GM12878 (cell line): Measurements from ENCODE around the gene LILRB2. TPM values are rescaled to one million over a fixed set of nuclear protein-coding genes. Genes with fewer than 3 reads are reported as not detected.
"Not testable (repeated sequence)": the region's sequence is repeated elsewhere in the genome, so short reads cannot be mapped to it uniquely, and the experiment has no call there.

ENCODE experiments used
- ATAC-seq: fragments of 200-7000 bp; cut with Tn5 transposase; 3 replicates; pipeline ENCODE4 v1.9.1; 2020; ENCODE audit warnings: mild to moderate bottlenecking, moderate library complexity
- BruUV-seq: library from RNA; stranded (reverse); fragments of 400-500 nt; replicated peaks from 2 replicates; lab custom pipeline; 2021; lab: Mats Ljungman, UMichigan
- CTCF ChIA-PET: fragments of 300-600 bp; sonication (Branson Sonifier 250); formaldehyde crosslinking; extraction: SDS; loops from one replicate; lab custom pipeline; 2021; ENCODE audit warnings: inconsistent platforms; lab: Yijun Ruan, JAX
- POLR2A ChIA-PET: fragments of 350-600 bp; formaldehyde crosslinking; extraction: SDS; loops from one replicate; lab custom pipeline; 2021; ENCODE audit warnings: inconsistent platforms; lab: Charles Lee
- RAD21 ChIA-PET: fragments of 300-600 bp; sonication (Branson Sonifier 250); formaldehyde crosslinking; loops from one replicate; lab custom pipeline; 2023; ENCODE audit warnings: antibody characterized with exemption; ENCODE audit not compliant: unreplicated experiment; lab: Charles Lee
- SMC1A ChIA-PET: fragments of 300-600 bp; sonication (Branson Sonifier 250); formaldehyde crosslinking; loops from one replicate; lab custom pipeline; 2023; ENCODE audit not compliant: unreplicated experiment, uncharacterized antibody; lab: Charles Lee
- DNase-seq: peaks from one replicate; pipeline ENCODE4 v3.0.0-alpha.2; 2011; ENCODE audit warnings: low read depth, low spot score
- FAIRE-seq: peaks from 3 replicates; lab custom pipeline; 2011; peaks lifted over from hg19 to GRCh38; lab: Jason Lieb, UNC
- H2AFZ ChIP-seq: 2 replicates; pipeline ENCODE4 v1.6.0; 2011; ENCODE audit warnings: low read depth, low read length, control low read depth; ENCODE audit not compliant: control insufficient read depth
- H3K27ac ChIP-seq: 2 replicates; pipeline ENCODE4 v1.5.1; 2011; ENCODE audit warnings: control low read depth; ENCODE audit not compliant: control insufficient read depth, insufficient read depth
- H3K27me3 ChIP-seq, 2 experiments: replicated peaks in 1 of 2; 2 replicates each; pipeline versions ENCODE4 v1.6.0 to v1.6.1; 2011; ENCODE audit warnings: low read length in 1 of 2; ENCODE audit not compliant: control insufficient read depth in 2 of 2, insufficient read depth in 2 of 2
- H3K36me3 ChIP-seq, 2 experiments: 2 replicates each; pipeline ENCODE4 v1.5.1; 2011; ENCODE audit warnings: low read length in 1 of 2; ENCODE audit not compliant: control insufficient read depth in 2 of 2, insufficient read depth in 2 of 2
- H3K4me1 ChIP-seq: 2 replicates; pipeline ENCODE4 v1.6.1; 2011; ENCODE audit warnings: mild to moderate bottlenecking, low read length, moderate library complexity, mixed read lengths; ENCODE audit not compliant: control insufficient read depth, insufficient read depth
- H3K4me2 ChIP-seq: 2 replicates; pipeline ENCODE4 v1.6.0; 2011; ENCODE audit warnings: control low read depth; ENCODE audit not compliant: control insufficient read depth, insufficient read depth
- H3K4me3 ChIP-seq: fragments of 200-600 bp; sonication (generic); 2 replicates; pipeline ENCODE4 v1.5.1; 2016
- H3K79me2 ChIP-seq: 2 replicates; pipeline ENCODE4 v1.6.0; 2011; ENCODE audit warnings: low read length; ENCODE audit not compliant: control insufficient read depth, insufficient read depth
- H3K9ac ChIP-seq: 2 replicates; pipeline ENCODE4 v1.8.0; 2011; ENCODE audit warnings: low read length, control low read depth, mixed read lengths; ENCODE audit not compliant: control insufficient read depth, insufficient read depth
- H3K9me3 ChIP-seq: replicated peaks from 3 replicates; pipeline ENCODE4 v1.5.1; 2011; ENCODE audit warnings: mild to moderate bottlenecking, low read length; ENCODE audit not compliant: control insufficient read depth, insufficient read depth
- H4K20me1 ChIP-seq: 2 replicates; pipeline ENCODE4 v1.6.0; 2011; ENCODE audit not compliant: control insufficient read depth, insufficient read depth
- CREB1 ChIP-seq: IDR thresholded peaks from 2 replicates; pipeline ENCODE4 v1.6.1; 2012; ENCODE audit warnings: low read depth, mild to moderate bottlenecking, inconsistent platforms
- FOXK2 ChIP-seq: fragments of 450-650 bp; IDR thresholded peaks from 2 replicates; pipeline ENCODE4 v1.6.1; 2017; ENCODE audit warnings: mild to moderate bottlenecking, moderate library complexity
- POLR2AphosphoS5 ChIP-seq: IDR thresholded peaks from 2 replicates; pipeline ENCODE4 v1.6.1; 2011; ENCODE audit warnings: mild to moderate bottlenecking, low read length, inconsistent platforms
- TCF3 ChIP-seq: IDR thresholded peaks from 2 replicates; pipeline ENCODE4 v1.6.1; 2012; ENCODE audit warnings: low read depth, mild to moderate bottlenecking, low read length, borderline replicate concordance; ENCODE audit not compliant: insufficient read depth
- YBX1 ChIP-seq: fragments of 450-650 bp; IDR thresholded peaks from 2 replicates; pipeline ENCODE4 v1.6.1; 2016; ENCODE audit warnings: antibody characterized with exemption
- WGBS: methylation state at CpG from one replicate; pipeline ENCODE4 v1.1.6; 2016; ENCODE audit warnings: low lambda C conversion rate; ENCODE audit not compliant: insufficient replicate concordance, insufficient coverage; ENCODE audit errors: missing lambda C conversion rate; 5-methylcytosine and 5-hydroxymethylcytosine counted together
- in situ Hi-C: fragments of 300-500 bp; cut with MboI; formaldehyde crosslinking; loops from 9 replicates; pipeline ENCODE4 v1.14.3; 2018; ENCODE audit warnings: mixed read lengths
- intact Hi-C: fragments of 100-400 bp; cut with micrococcal nuclease; formaldehyde crosslinking; loops from one replicate; pipeline ENCODE4 v1.14.2; 2022; ENCODE audit not compliant: unreplicated experiment
- polyA plus RNA-seq, 11 experiments: library from polyadenylated mRNA; depleted of rRNA in 4 of 11; unstranded in 6 of 11; stranded (reverse) in 5 of 11; fragments of >200 nt; fragmentation: Nextera tagmentation in 4 of 11; fragmentation: Illumina TruSeq in 1 of 11; extraction: Ambion mirVana in 4 of 11; extraction: Trizol in 1 of 11; gene quantifications; 1 replicate in 1 of 11; 2 replicates in 10 of 11; pipeline versions ENCODE4 v1.2.1 to v1.2.3, GENCODE V29; 2011 to 2016; ENCODE audit warnings: inconsistent platforms in 2 of 11, missing spikeins in 2 of 11, low read depth in 1 of 11
- total RNA-seq, 4 experiments: library from RNA; depleted of rRNA in 3 of 4; stranded (reverse); fragments of >200 nt in 3 of 4; fragmentation: Illumina TruSeq in 1 of 4; extraction: Trizol in 1 of 4; gene quantifications; 2 replicates each; pipeline versions ENCODE4 v1.2.1 to v1.2.3, GENCODE V29; 2013 to 2021
- TF ChIP-seq, protein P1 (sequence below): IDR thresholded peaks from 2 replicates; pipeline ENCODE4 v1.6.1; 2011; ENCODE audit warnings: borderline replicate concordance, low read depth, mild to moderate bottlenecking, moderate library complexity, low read length; ENCODE audit not compliant: insufficient read depth, poor library complexity, severe bottlenecking

The LILRB2 gene
- total and polyA plus RNA-seq, 10 of the 15 experiments (the other 5 are each of a cell fraction or from before 2014, with no cell fraction given), result 0.08 to 0.18 (median 0.15) TPM; not detected in 4

DNA sequence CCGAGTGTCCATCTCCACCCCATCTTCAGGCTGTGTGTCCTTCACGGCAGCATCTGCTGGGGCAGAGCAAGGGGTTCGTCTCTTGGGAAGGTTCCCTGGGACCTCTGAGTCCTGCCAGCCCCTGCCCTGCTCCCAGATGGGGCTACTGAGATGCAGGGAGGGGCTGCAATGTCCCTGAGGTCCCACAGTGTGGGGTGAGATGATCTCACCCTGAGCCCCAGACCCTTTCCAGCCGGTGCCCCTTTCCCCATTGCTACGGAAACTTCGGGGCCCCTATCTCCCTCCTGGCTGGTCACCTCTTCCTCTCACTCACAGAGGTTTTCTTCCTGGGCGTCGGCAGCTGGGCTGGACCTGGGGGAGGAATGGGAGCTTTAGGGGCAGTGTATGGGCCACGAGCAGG is 5.0 kb downstream of the LILRB2 start (continued):
- TF ChIP-seq, protein P1, sequence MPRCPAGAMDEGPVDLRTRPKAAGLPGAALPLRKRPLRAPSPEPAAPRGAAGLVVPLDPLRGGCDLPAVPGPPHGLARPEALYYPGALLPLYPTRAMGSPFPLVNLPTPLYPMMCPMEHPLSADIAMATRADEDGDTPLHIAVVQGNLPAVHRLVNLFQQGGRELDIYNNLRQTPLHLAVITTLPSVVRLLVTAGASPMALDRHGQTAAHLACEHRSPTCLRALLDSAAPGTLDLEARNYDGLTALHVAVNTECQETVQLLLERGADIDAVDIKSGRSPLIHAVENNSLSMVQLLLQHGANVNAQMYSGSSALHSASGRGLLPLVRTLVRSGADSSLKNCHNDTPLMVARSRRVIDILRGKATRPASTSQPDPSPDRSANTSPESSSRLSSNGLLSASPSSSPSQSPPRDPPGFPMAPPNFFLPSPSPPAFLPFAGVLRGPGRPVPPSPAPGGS, result no peak
- TF ChIP-seq FOXK2 (no peak), YBX1 (no peak), POLR2AphosphoS5 (no peak), CREB1 (no peak), TCF3 (no peak)
- TF ChIP-seq, all 136 proteins: peak for 0

GRCh38 chr19:54274516-54274915 is 6.4 kb downstream of the LILRB2 start:
- H3K36me3 ChIP-seq, FAIRE-seq, intact Hi-C loops, BruUV-seq, H3K27me3 ChIP-seq, H3K4me2 ChIP-seq, DNase-seq, H3K4me3 ChIP-seq, in situ Hi-C loops, RAD21 ChIA-PET, SMC1A ChIA-PET, POLR2A ChIA-PET, CTCF ChIA-PET, H3K4me1 ChIP-seq, H3K9me3 ChIP-seq, H3K79me2 ChIP-seq, ATAC-seq, H4K20me1 ChIP-seq, H3K9ac ChIP-seq, H3K27ac ChIP-seq, H2AFZ ChIP-seq: not testable (repeated sequence)
- WGBS, result 34% methylated on average over 7 of the region's 9 CpGs
